ENCODE data around the gene ARID1B.
A peak's percentile ranks its signal among the peaks of the same experiment; 100 is the strongest.

Gene ARID1B

GRCh38 chr6:157236040-157236725, 459.0 kb downstream of the ARID1B start:
- peak overlapping the region; percentile 47 for H3K9ac ChIP-seq (ENCODE audit: low read length)
- H3K27me3 ChIP-seq (ENCODE audit: control insufficient read depth, insufficient read depth, low read length), result peaks cover 33% of the 10 kb centered on the region

GRCh38 chr6:157238346-157238745, 461.2 kb downstream of the ARID1B start:
- peaks cover 33% of the 10 kb centered on the region for H3K27me3 ChIP-seq (ENCODE audit: control insufficient read depth, insufficient read depth, low read length)
- peaks cover 24% of the 10 kb centered on the region for H3K4me1 ChIP-seq (ENCODE audit: control insufficient read depth, insufficient read depth, low read length)

More at GRCh38 chr6:157236040-157236725, 459.0 kb downstream of the ARID1B start:
- peak overlapping the region; percentile 53 for H3K4me3 ChIP-seq (ENCODE audit: low read length)
- H3K36me3 ChIP-seq (ENCODE audit: control insufficient read depth, insufficient read depth, low read length), result no peaks in the 10 kb centered on the region
- H3K4me1 ChIP-seq (ENCODE audit: control insufficient read depth, insufficient read depth, low read length), result peaks cover 20% of the 10 kb centered on the region
- H3K9me3 ChIP-seq (ENCODE audit: control insufficient read depth, low read length), result no peaks in the 10 kb centered on the region

GRCh38 chr6:157239148-157239547, 462.0 kb downstream of the ARID1B start:
- H3K27me3 ChIP-seq (ENCODE audit: control insufficient read depth, insufficient read depth, low read length), result peaks cover 33% of the 10 kb centered on the region
- no peak overlapping the region for H3K9ac ChIP-seq (ENCODE audit: low read length)
- no peaks in the 10 kb centered on the region for H3K9me3 ChIP-seq (ENCODE audit: control insufficient read depth, low read length)
- H3K36me3 ChIP-seq (ENCODE audit: control insufficient read depth, insufficient read depth, low read length), result no peaks in the 10 kb centered on the region
- no peak overlapping the region for H3K4me3 ChIP-seq (ENCODE audit: low read length)
- H3K4me1 ChIP-seq (ENCODE audit: control insufficient read depth, insufficient read depth, low read length), result peaks cover 24% of the 10 kb centered on the region

More at GRCh38 chr6:157238346-157238745, 461.2 kb downstream of the ARID1B start:
- H3K4me3 ChIP-seq (ENCODE audit: low read length), result no peak overlapping the region
- no peaks in the 10 kb centered on the region for H3K9me3 ChIP-seq (ENCODE audit: control insufficient read depth, low read length)
- no peaks in the 10 kb centered on the region for H3K36me3 ChIP-seq (ENCODE audit: control insufficient read depth, insufficient read depth, low read length)
- H3K9ac ChIP-seq (ENCODE audit: low read length), result no peak overlapping the region

GRCh38 chr6:157239671-157240058, 462.5 kb downstream of the ARID1B start:
- H3K9ac ChIP-seq (ENCODE audit: low read length), result no peak overlapping the region
- peaks cover 29% of the 10 kb centered on the region for H3K27me3 ChIP-seq (ENCODE audit: control insufficient read depth, insufficient read depth, low read length)
- H3K9me3 ChIP-seq (ENCODE audit: control insufficient read depth, low read length), result no peaks in the 10 kb centered on the region
- peaks cover 24% of the 10 kb centered on the region for H3K4me1 ChIP-seq (ENCODE audit: control insufficient read depth, insufficient read depth, low read length)
- no peaks in the 10 kb centered on the region for H3K36me3 ChIP-seq (ENCODE audit: control insufficient read depth, insufficient read depth, low read length)
- no peak overlapping the region for H3K4me3 ChIP-seq (ENCODE audit: low read length)

- H3K4me1 ChIP-seq (ENCODE audit: control insufficient read depth, insufficient read depth, low read length), result peaks cover 23% of the 10 kb centered on the region
- H3K27me3 ChIP-seq (ENCODE audit: control insufficient read depth, insufficient read depth, low read length), result peaks cover 23% of the 10 kb centered on the region
- peak overlapping the region; percentile 44 for H3K9ac ChIP-seq (ENCODE audit: low read length)
- H3K36me3 ChIP-seq (ENCODE audit: control insufficient read depth, insufficient read depth, low read length), result no peaks in the 10 kb centered on the region
- no peak overlapping the region for H3K4me3 ChIP-seq (ENCODE audit: low read length)
- no peaks in the 10 kb centered on the region for H3K9me3 ChIP-seq (ENCODE audit: control insufficient read depth, low read length)
Measured at GRCh38 chr6:157240059-157240959, 463.1 kb downstream of the ARID1B start.

- Histone ChIP-seq H3K27me3 (ENCODE audit: control insufficient read depth, insufficient read depth, low read length) (peaks cover 17% of the 10 kb centered on the region), H3K36me3 (ENCODE audit: control insufficient read depth, insufficient read depth, low read length) (no peaks in the 10 kb centered on the region), H3K4me1 (ENCODE audit: control insufficient read depth, insufficient read depth, low read length) (peaks cover 17% of the 10 kb centered on the region), H3K9ac (ENCODE audit: low read length) (no peak overlapping the region), H3K4me3 (ENCODE audit: low read length) (no peak overlapping the region), H3K9me3 (ENCODE audit: control insufficient read depth, low read length) (no peaks in the 10 kb centered on the region)
Measured at GRCh38 chr6:157240960-157241311, 463.8 kb downstream of the ARID1B start.

GRCh38 chr6:157242791-157243190, 465.6 kb downstream of the ARID1B start:
- Histone ChIP-seq H3K4me1 (ENCODE audit: control insufficient read depth, insufficient read depth, low read length) (peaks cover 14% of the 10 kb centered on the region), H3K9ac (ENCODE audit: low read length) (no peak overlapping the region), H3K4me3 (ENCODE audit: low read length) (no peak overlapping the region), H3K9me3 (ENCODE audit: control insufficient read depth, low read length) (no peaks in the 10 kb centered on the region), H3K36me3 (ENCODE audit: control insufficient read depth, insufficient read depth, low read length) (no peaks in the 10 kb centered on the region), H3K27me3 (ENCODE audit: control insufficient read depth, insufficient read depth, low read length) (no peaks in the 10 kb centered on the region)

GRCh38 chr6:157244175-157244574, 467.0 kb downstream of the ARID1B start:
- Histone ChIP-seq H3K36me3 (ENCODE audit: control insufficient read depth, insufficient read depth, low read length) (no peaks in the 10 kb centered on the region), H3K4me3 (ENCODE audit: low read length) (no peak overlapping the region), H3K9ac (ENCODE audit: low read length) (no peak overlapping the region), H3K4me1 (ENCODE audit: control insufficient read depth, insufficient read depth, low read length) (peaks cover 14% of the 10 kb centered on the region), H3K9me3 (ENCODE audit: control insufficient read depth, low read length) (no peaks in the 10 kb centered on the region), H3K27me3 (ENCODE audit: control insufficient read depth, insufficient read depth, low read length) (no peaks in the 10 kb centered on the region)

- Histone ChIP-seq H3K4me3 (ENCODE audit: low read length) (no peak overlapping the region), H3K4me1 (ENCODE audit: control insufficient read depth, insufficient read depth, low read length) (peaks cover 14% of the 10 kb centered on the region), H3K36me3 (ENCODE audit: control insufficient read depth, insufficient read depth, low read length) (no peaks in the 10 kb centered on the region), H3K9ac (ENCODE audit: low read length) (no peak overlapping the region), H3K9me3 (ENCODE audit: control insufficient read depth, low read length) (no peaks in the 10 kb centered on the region), H3K27me3 (ENCODE audit: control insufficient read depth, insufficient read depth, low read length) (no peaks in the 10 kb centered on the region)
Measured at GRCh38 chr6:157244780-157245179, 467.6 kb downstream of the ARID1B start.

GRCh38 chr6:157245436-157245835, 468.3 kb downstream of the ARID1B start:
- H3K4me1 ChIP-seq (ENCODE audit: control insufficient read depth, insufficient read depth, low read length), result peaks cover 11% of the 10 kb centered on the region
- no peaks in the 10 kb centered on the region for H3K27me3 ChIP-seq (ENCODE audit: control insufficient read depth, insufficient read depth, low read length)

GRCh38 chr6:157246048-157246630, 469.0 kb downstream of the ARID1B start:
- H3K4me1 ChIP-seq (ENCODE audit: control insufficient read depth, insufficient read depth, low read length), result peaks cover 4% of the 10 kb centered on the region

More at GRCh38 chr6:157245436-157245835, 468.3 kb downstream of the ARID1B start:
- no peaks in the 10 kb centered on the region for H3K9me3 ChIP-seq (ENCODE audit: control insufficient read depth, low read length)
- no peak overlapping the region for H3K9ac ChIP-seq (ENCODE audit: low read length)
- H3K4me3 ChIP-seq (ENCODE audit: low read length), result no peak overlapping the region
- H3K36me3 ChIP-seq (ENCODE audit: control insufficient read depth, insufficient read depth, low read length), result no peaks in the 10 kb centered on the region

More at GRCh38 chr6:157246048-157246630, 469.0 kb downstream of the ARID1B start:
- Histone ChIP-seq H3K4me3 (ENCODE audit: low read length) (no peak overlapping the region), H3K9ac (ENCODE audit: low read length) (no peak overlapping the region), H3K9me3 (ENCODE audit: control insufficient read depth, low read length) (no peaks in the 10 kb centered on the region), H3K27me3 (ENCODE audit: control insufficient read depth, insufficient read depth, low read length) (no peaks in the 10 kb centered on the region), H3K36me3 (ENCODE audit: control insufficient read depth, insufficient read depth, low read length) (no peaks in the 10 kb centered on the region)

Measured in mucosa of stomach (tissue), 1 donor.